ENCODE measurements around the gene NLGN4Y.

Gene NLGN4Y

DNA sequence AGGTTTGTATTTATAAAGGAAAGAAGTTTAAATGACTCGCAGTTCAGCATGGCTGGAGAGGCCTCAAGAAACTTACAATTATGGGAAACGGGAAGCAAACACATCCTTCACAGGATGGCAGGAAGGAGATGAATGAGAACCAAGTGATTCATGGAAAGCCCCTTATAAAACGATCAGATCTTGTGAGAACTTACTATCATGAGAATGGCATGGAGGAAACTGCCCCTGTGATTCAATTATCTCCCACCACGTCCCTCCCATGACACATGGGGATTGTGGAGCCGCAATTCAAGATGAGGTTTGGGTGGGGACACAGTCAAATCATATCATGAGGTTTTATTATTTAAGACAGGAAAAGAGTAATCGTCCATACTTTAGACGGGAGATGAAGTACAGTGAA, 4.0 kb downstream of the NLGN4Y start:
- Histone ChIP-seq H2BK120ac (ENCODE audit: low read depth, low read length) (no peak overlapping the region), H3K36me3 (replicated peaks in 1 of 2; ENCODE audit: control insufficient read depth in 2 of 2, insufficient read depth in 2 of 2, low read length in 2 of 2) (no peaks in the 10 kb centered on the region), H3K4me1 (ENCODE audit: control insufficient read depth in 2 of 2, insufficient read depth in 1 of 2, low read depth in 1 of 2, low read length in 2 of 2) (no peaks in the 10 kb centered on the region), H3K9ac (ENCODE audit: low read depth, low read length, poor library complexity) (no peak overlapping the region), H3K4me3 (ENCODE audit: low read length in 2 of 2) (no peak overlapping the region), H3K18ac (ENCODE audit: low read length) (no peak overlapping the region), H2BK15ac (ENCODE audit: low read length) (no peak overlapping the region), H4K91ac (ENCODE audit: low read depth, low read length, poor library complexity) (no peak overlapping the region), H2AK5ac (ENCODE audit: low read depth, low read length) (no peak overlapping the region), H2BK5ac (ENCODE audit: low read length) (no peak overlapping the region), H2BK12ac (ENCODE audit: low read length) (no peak overlapping the region), H3K27ac (replicated peaks; ENCODE audit: low read length) (no peak overlapping the region), H4K8ac (ENCODE audit: low read depth, low read length) (no peak overlapping the region), H3K14ac (ENCODE audit: low read length) (no peak overlapping the region), H3K9me3 (replicated peaks in 1 of 2; ENCODE audit: control insufficient read depth in 2 of 2, insufficient read depth in 1 of 2, low read depth in 1 of 2, low read length in 2 of 2) (no peaks in the 10 kb centered on the region), H3K27me3 (ENCODE audit: control insufficient read depth in 3 of 3, insufficient read depth in 3 of 3, low read depth in 1 of 3, low read length in 3 of 3) (no peaks in the 10 kb centered on the region), H2AFZ (ENCODE audit: low read length) (no peak overlapping the region), H3K23ac (ENCODE audit: low read depth, low read length, poor library complexity) (no peak overlapping the region), H3K79me1 (ENCODE audit: low read depth, low read length) (peaks cover 5% of the 10 kb centered on the region), H3K4ac (ENCODE audit: low read length) (no peak overlapping the region), H3K4me2 (ENCODE audit: insufficient read depth, low read length, poor library complexity, severe bottlenecking) (no peak overlapping the region)
- no peak for DNase-seq (ENCODE audit: low spot score)
- WGBS, 2 donors (ENCODE audit: extremely low coverage in 2 of 2, insufficient read length in 2 of 2, insufficient replicate concordance in 1 of 2), result no CpG with 5 or more reads among the region's 7 CpGs

- Histone ChIP-seq H2BK120ac (ENCODE audit: low read depth, low read length) (no peak overlapping the region), H3K4ac (ENCODE audit: low read length) (no peak overlapping the region), H2BK15ac (ENCODE audit: low read length) (no peak overlapping the region), H3K4me2 (ENCODE audit: insufficient read depth, low read length, poor library complexity, severe bottlenecking) (no peak overlapping the region), H3K23ac (ENCODE audit: low read depth, low read length, poor library complexity) (no peak overlapping the region), H2AFZ (ENCODE audit: low read length) (no peak overlapping the region), H3K9ac (ENCODE audit: low read depth, low read length, poor library complexity) (no peak overlapping the region), H3K4me1 (ENCODE audit: control insufficient read depth in 2 of 2, insufficient read depth in 1 of 2, low read depth in 1 of 2, low read length in 2 of 2) (no peaks in the 10 kb centered on the region), H3K4me3 (ENCODE audit: low read length in 2 of 2) (no peak overlapping the region), H4K8ac (ENCODE audit: low read depth, low read length) (no peak overlapping the region), H3K18ac (ENCODE audit: low read length) (no peak overlapping the region), H3K36me3 (replicated peaks in 1 of 2; ENCODE audit: control insufficient read depth in 2 of 2, insufficient read depth in 2 of 2, low read length in 2 of 2) (no peaks in the 10 kb centered on the region), H2AK5ac (ENCODE audit: low read depth, low read length) (no peak overlapping the region), H2BK5ac (ENCODE audit: low read length) (no peak overlapping the region), H2BK12ac (ENCODE audit: low read length) (no peak overlapping the region), H3K27me3 (ENCODE audit: control insufficient read depth in 3 of 3, insufficient read depth in 3 of 3, low read depth in 1 of 3, low read length in 3 of 3) (no peaks in the 10 kb centered on the region), H4K91ac (ENCODE audit: low read depth, low read length, poor library complexity) (no peak overlapping the region), H3K9me3 (replicated peaks in 1 of 2; ENCODE audit: control insufficient read depth in 2 of 2, insufficient read depth in 1 of 2, low read depth in 1 of 2, low read length in 2 of 2) (no peaks in the 10 kb centered on the region), H3K27ac (replicated peaks; ENCODE audit: low read length) (no peak overlapping the region), H3K14ac (ENCODE audit: low read length) (no peak overlapping the region), H3K79me1 (ENCODE audit: low read depth, low read length) (peaks cover 7% of the 10 kb centered on the region)
- DNase-seq (ENCODE audit: low spot score), result no peak
Measured at GRCh38 chrY:14536703-14537102, 12.4 kb downstream of the NLGN4Y start.

- H4K91ac ChIP-seq (ENCODE audit: low read depth, low read length, poor library complexity), result no peak overlapping the region
Measured at GRCh38 chrY:14543506-14543905, 19.2 kb downstream of the NLGN4Y start.

GRCh38 chrY:14581294-14581693, 57.0 kb downstream of the NLGN4Y start:
- no peak overlapping the region for H3K4me2 ChIP-seq (ENCODE audit: insufficient read depth, low read length, poor library complexity, severe bottlenecking)
- H4K8ac ChIP-seq (ENCODE audit: low read depth, low read length), result no peak overlapping the region
- no peak overlapping the region for H3K27ac ChIP-seq (replicated peaks; ENCODE audit: low read length)
- H2BK120ac ChIP-seq (ENCODE audit: low read depth, low read length), result no peak overlapping the region
- H4K91ac ChIP-seq (ENCODE audit: low read depth, low read length, poor library complexity), result no peak overlapping the region
- H3K9me3 ChIP-seq (replicated peaks in 1 of 2; ENCODE audit: control insufficient read depth in 2 of 2, insufficient read depth in 1 of 2, low read depth in 1 of 2, low read length in 2 of 2), result no peaks in the 10 kb centered on the region
- H3K79me1 ChIP-seq (ENCODE audit: low read depth, low read length), result no peaks in the 10 kb centered on the region
- H3K18ac ChIP-seq (ENCODE audit: low read length), result no peak overlapping the region
- no peak overlapping the region for H3K4me3 ChIP-seq (ENCODE audit: low read length in 2 of 2)
- no peak for DNase-seq (ENCODE audit: low spot score)
- H2BK12ac ChIP-seq (ENCODE audit: low read length), result no peak overlapping the region
- H3K14ac ChIP-seq (ENCODE audit: low read length), result no peak overlapping the region
- no CpG with 5 or more reads among the region's 3 CpGs for WGBS, 2 donors (ENCODE audit: extremely low coverage in 2 of 2, insufficient read length in 2 of 2, insufficient replicate concordance in 1 of 2)
- no peaks in the 10 kb centered on the region for H3K36me3 ChIP-seq (replicated peaks in 1 of 2; ENCODE audit: control insufficient read depth in 2 of 2, insufficient read depth in 2 of 2, low read length in 2 of 2)
- H3K4ac ChIP-seq (ENCODE audit: low read length), result no peak overlapping the region
- no peaks in the 10 kb centered on the region for H3K27me3 ChIP-seq (ENCODE audit: control insufficient read depth in 3 of 3, insufficient read depth in 3 of 3, low read depth in 1 of 3, low read length in 3 of 3)
- no peaks in the 10 kb centered on the region for H3K4me1 ChIP-seq (ENCODE audit: control insufficient read depth in 2 of 2, insufficient read depth in 1 of 2, low read depth in 1 of 2, low read length in 2 of 2)
- no peak overlapping the region for H2BK5ac ChIP-seq (ENCODE audit: low read length)
- H3K9ac ChIP-seq (ENCODE audit: low read depth, low read length, poor library complexity), result no peak overlapping the region
- no peak overlapping the region for H2AFZ ChIP-seq (ENCODE audit: low read length)
- H3K23ac ChIP-seq (ENCODE audit: low read depth, low read length, poor library complexity), result no peak overlapping the region
- no peak overlapping the region for H2AK5ac ChIP-seq (ENCODE audit: low read depth, low read length)
- no peak overlapping the region for H2BK15ac ChIP-seq (ENCODE audit: low read length)

More at GRCh38 chrY:14543506-14543905, 19.2 kb downstream of the NLGN4Y start:
- Histone ChIP-seq H2BK5ac (ENCODE audit: low read length) (no peak overlapping the region), H3K4me1 (ENCODE audit: control insufficient read depth in 2 of 2, insufficient read depth in 1 of 2, low read depth in 1 of 2, low read length in 2 of 2) (no peaks in the 10 kb centered on the region), H3K9me3 (replicated peaks in 1 of 2; ENCODE audit: control insufficient read depth in 2 of 2, insufficient read depth in 1 of 2, low read depth in 1 of 2, low read length in 2 of 2) (peaks cover 0 to 1% of the 10 kb centered on the region in 2 donors), H3K79me1 (ENCODE audit: low read depth, low read length) (peaks cover 4% of the 10 kb centered on the region), H3K36me3 (replicated peaks in 1 of 2; ENCODE audit: control insufficient read depth in 2 of 2, insufficient read depth in 2 of 2, low read length in 2 of 2) (no peaks in the 10 kb centered on the region), H2BK120ac (ENCODE audit: low read depth, low read length) (no peak overlapping the region), H2BK15ac (ENCODE audit: low read length) (no peak overlapping the region), H3K4me2 (ENCODE audit: insufficient read depth, low read length, poor library complexity, severe bottlenecking) (no peak overlapping the region), H3K9ac (ENCODE audit: low read depth, low read length, poor library complexity) (no peak overlapping the region), H3K27me3 (ENCODE audit: control insufficient read depth in 3 of 3, insufficient read depth in 3 of 3, low read depth in 1 of 3, low read length in 3 of 3) (no peaks in the 10 kb centered on the region), H4K8ac (ENCODE audit: low read depth, low read length) (no peak overlapping the region), H3K27ac (replicated peaks; ENCODE audit: low read length) (no peak overlapping the region), H3K4ac (ENCODE audit: low read length) (no peak overlapping the region), H2AK5ac (ENCODE audit: low read depth, low read length) (no peak overlapping the region), H3K18ac (ENCODE audit: low read length) (no peak overlapping the region), H3K4me3 (ENCODE audit: low read length in 2 of 2) (no peak overlapping the region), H2AFZ (ENCODE audit: low read length) (no peak overlapping the region), H3K23ac (ENCODE audit: low read depth, low read length, poor library complexity) (no peak overlapping the region), H3K14ac (ENCODE audit: low read length) (no peak overlapping the region), H2BK12ac (ENCODE audit: low read length) (no peak overlapping the region)
- WGBS, 2 donors (ENCODE audit: extremely low coverage in 2 of 2, insufficient read length in 2 of 2, insufficient replicate concordance in 1 of 2), result no CpG with 5 or more reads among the region's 5 CpGs
- DNase-seq (ENCODE audit: low spot score), result no peak
